Daoy (cell line): ENCODE measurements around the gene CEBPZOS. TPM values are rescaled to one million over a fixed set of nuclear protein-coding genes. Genes with fewer than 3 reads are reported as not detected.

Source experiments
- DNase-seq: peaks from one replicate; pipeline ENCODE4 v3.0.0-alpha.2; 2015; ENCODE audit warnings: low read depth
- total RNA-seq: library from RNA; depleted of rRNA; stranded (reverse); fragments of >200 nt; shearing (Covaris generic); gene quantifications from 2 replicates; pipeline ENCODE4 v1.2.3, GENCODE V29; 2014; rRNA removed

CEBPZOS gene
- 10.5 and 23.5 TPM in 2 replicates for total RNA-seq

GRCh38 chr2:37196320-37197195 is at the start of gene CEBPZOS:
TSS of gene CEBPZOS (plus strand) at chr2:37196496. CDS start at chr2:37199705, 3,209 bp downstream.
- DNase-seq = peak; percentile 88

- DNase-seq = no peak
Measured at GRCh38 chr2:37148325-37148724, 48.0 kb upstream of the CEBPZOS start.

GRCh38 chr2:37149626-37150322 is 46.5 kb upstream of the CEBPZOS start:
- no peak for DNase-seq

- no peak for DNase-seq
Measured at GRCh38 chr2:37153224-37153623, 43.1 kb upstream of the CEBPZOS start.

- DNase-seq = no peak
Measured at GRCh38 chr2:37154785-37155184, 41.5 kb upstream of the CEBPZOS start.

GRCh38 chr2:37156071-37156856 is 40.0 kb upstream of the CEBPZOS start:
- DNase-seq = peak; percentile 50

GRCh38 chr2:37156857-37157714 is 39.2 kb upstream of the CEBPZOS start, which contains the start of gene EIF2AK2:
TSS of gene EIF2AK2 (minus strand) at chr2:37156980. CDS start at chr2:37147806, 9,174 bp downstream.
- peak; percentile 93 for DNase-seq

GRCh38 chr2:37164757-37165156 is 31.5 kb upstream of the CEBPZOS start:
- DNase-seq = no peak

GRCh38 chr2:37167636-37168180 is 28.6 kb upstream of the CEBPZOS start:
- no peak for DNase-seq

GRCh38 chr2:37168217-37168981 is 27.9 kb upstream of the CEBPZOS start:
- DNase-seq = peak; percentile 51

GRCh38 chr2:37171624-37171950 is 24.7 kb upstream of the CEBPZOS start:
- no peak for DNase-seq

GRCh38 chr2:37173741-37174140 is 22.6 kb upstream of the CEBPZOS start:
- no peak for DNase-seq

- DNase-seq = no peak
Measured at GRCh38 chr2:37180006-37180639, 16.2 kb upstream of the CEBPZOS start.

- DNase-seq = no peak
Measured at GRCh38 chr2:37180640-37181039, 15.7 kb upstream of the CEBPZOS start.

GRCh38 chr2:37181726-37182684 is 14.3 kb upstream of the CEBPZOS start:
- DNase-seq = peak; percentile 11

- DNase-seq = no peak
Measured at GRCh38 chr2:37188570-37188969, 7.7 kb upstream of the CEBPZOS start, which contains the start of gene SULT6B1. TSS of gene SULT6B1 (minus strand) at chr2:37188670. CDS start at chr2:37188640, 30 bp downstream.

GRCh38 chr2:37189452-37190153 is 6.7 kb upstream of the CEBPZOS start:
- peak; percentile 95 for DNase-seq

- no peak for DNase-seq
Measured at GRCh38 chr2:37190290-37190689, 6.0 kb upstream of the CEBPZOS start.
